ENCODE data around the gene MMS19.

MMS19 gene

DNA sequence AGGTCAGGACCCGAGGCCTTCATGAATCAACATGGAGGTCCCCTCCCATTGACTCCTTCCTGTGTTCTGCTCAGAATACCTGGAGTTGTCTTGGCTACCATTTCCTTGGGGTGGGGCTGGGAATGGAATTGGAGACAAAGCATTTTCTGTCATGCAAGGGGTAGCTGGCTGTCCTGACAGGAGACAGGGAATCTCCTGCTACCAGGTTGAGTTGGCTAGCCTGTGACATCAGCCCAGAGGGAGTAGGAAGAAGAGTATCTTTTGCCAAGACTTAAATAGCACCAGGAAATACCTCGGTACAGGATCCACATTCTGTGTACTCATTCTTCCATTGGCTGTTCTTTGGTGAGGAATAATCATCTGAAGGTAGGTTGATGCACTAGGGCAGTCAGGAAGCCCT lies 47.4 kb downstream of the MMS19 start:
- TF ChIP-seq, protein P1, sequence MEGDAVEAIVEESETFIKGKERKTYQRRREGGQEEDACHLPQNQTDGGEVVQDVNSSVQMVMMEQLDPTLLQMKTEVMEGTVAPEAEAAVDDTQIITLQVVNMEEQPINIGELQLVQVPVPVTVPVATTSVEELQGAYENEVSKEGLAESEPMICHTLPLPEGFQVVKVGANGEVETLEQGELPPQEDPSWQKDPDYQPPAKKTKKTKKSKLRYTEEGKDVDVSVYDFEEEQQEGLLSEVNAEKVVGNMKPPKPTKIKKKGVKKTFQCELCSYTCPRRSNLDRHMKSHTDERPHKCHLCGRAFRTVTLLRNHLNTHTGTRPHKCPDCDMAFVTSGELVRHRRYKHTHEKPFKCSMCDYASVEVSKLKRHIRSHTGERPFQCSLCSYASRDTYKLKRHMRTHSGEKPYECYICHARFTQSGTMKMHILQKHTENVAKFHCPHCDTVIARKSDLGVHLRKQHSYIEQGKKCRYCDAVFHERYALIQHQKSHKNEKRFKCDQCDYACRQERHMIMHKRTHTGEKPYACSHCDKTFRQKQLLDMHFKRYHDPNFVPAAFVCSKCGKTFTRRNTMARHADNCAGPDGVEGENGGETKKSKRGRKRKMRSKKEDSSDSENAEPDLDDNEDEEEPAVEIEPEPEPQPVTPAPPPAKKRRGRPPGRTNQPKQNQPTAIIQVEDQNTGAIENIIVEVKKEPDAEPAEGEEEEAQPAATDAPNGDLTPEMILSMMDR (IDR thresholded peaks at IDR 0.05; ENCODE audit: insufficient read depth, low read length, poor library complexity, severe bottlenecking), result no peak
- no peak overlapping the region for H3K4me3 ChIP-seq (replicated peaks; ENCODE audit: low read depth, low read length)
- no peak for DNase-seq (ENCODE audit: extremely low read depth, insufficient read length)
- H3K27me3 ChIP-seq (replicated peaks; ENCODE audit: control insufficient read depth, insufficient read depth, low read length), result no peaks in the 10 kb centered on the region
- H3K36me3 ChIP-seq (ENCODE audit: control insufficient read depth, insufficient read depth, low read length), result peaks cover 7% of the 10 kb centered on the region

DNA sequence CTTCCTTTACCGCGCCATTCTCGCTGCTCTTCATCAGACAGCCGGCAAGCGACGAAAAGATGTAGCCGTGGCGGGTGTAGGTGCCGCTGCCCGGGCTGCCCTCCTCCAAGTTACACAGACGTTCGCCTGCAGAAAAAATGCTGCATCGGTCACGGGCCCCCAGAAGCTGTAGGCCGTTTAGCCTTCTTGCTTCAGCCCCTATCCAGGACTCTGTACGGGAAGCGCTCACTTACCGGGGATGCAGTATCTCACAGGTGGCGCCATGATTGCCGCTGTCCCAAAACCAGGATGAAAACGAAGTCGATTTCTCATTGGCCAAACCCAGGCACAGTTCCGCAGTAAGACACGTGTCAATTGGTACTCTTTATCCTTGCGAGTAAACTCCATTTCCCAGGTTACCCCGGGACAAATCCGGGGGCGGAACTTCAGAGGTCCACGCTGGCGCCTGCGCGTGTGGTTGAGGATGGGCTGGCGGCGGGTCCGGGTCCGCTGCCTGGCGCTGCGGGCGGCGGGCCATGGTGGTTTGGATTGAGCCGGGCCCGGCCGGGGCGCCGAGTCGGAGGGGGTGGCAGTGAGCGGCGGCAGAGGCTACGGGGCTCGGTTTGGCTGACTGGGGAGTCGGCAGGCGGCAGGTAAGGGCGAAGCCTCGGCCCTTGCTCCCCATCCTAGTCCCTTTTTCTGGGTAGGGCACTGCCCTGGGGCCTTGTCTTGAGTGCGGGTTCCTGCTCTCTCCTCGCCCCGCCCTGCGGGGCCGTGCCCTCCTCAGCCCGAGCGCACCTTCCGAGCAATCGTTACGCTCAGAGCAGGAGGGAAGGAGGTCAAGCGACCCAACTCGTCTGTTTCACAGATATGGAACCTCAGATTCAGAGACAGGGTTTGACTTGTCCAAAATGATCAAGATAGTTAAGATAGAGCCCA lies 52.2 kb downstream of the MMS19 start, which contains the start of the genes EXOSC1 and ZDHHC16:
EXOSC1 (minus strand) TSS at position 285 of the 918 bp plus-strand sequence; CDS start at position 264, 21 bp downstream.
ZDHHC16 (plus strand) TSS at position 454 of the 918 bp plus-strand sequence. CDS start 5,501 bp downstream, outside the sequence.
- no peaks in the 10 kb centered on the region for H3K27me3 ChIP-seq (replicated peaks; ENCODE audit: control insufficient read depth, insufficient read depth, low read length)
- H3K4me3 ChIP-seq (replicated peaks; ENCODE audit: low read depth, low read length), result peak within 1 kb of the TSS; percentile 95
- TF ChIP-seq, protein P1 (IDR thresholded peaks at IDR 0.05; ENCODE audit: insufficient read depth, low read length, poor library complexity, severe bottlenecking), result peak; percentile 17
- peak; percentile 87 for DNase-seq (ENCODE audit: extremely low read depth, insufficient read length)
- no peaks in the 10 kb centered on the region; the same call in 1 of the 2 replicates for H3K36me3 ChIP-seq (ENCODE audit: control insufficient read depth, insufficient read depth, low read length)

DNA sequence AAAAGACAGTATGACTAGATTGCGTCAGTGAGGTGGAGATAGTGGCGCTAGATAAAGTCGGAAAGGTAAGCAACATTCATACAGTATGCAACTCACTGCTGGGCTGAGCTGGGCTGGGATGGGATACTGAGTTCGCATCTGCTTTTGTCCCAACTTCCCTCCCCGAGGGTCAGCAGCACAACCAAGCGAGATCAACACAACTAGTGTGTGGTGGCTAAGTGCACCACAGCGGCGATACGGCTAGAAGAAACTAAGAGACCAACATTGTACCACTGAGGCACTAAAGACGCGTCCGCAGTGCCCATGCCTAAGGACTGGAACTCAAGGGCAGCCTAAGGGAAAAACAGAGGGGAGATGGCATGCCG lies 52.9 kb downstream of the MMS19 start:
- H3K4me3 ChIP-seq (replicated peaks; ENCODE audit: low read depth, low read length), result peak overlapping the region; percentile 95
- TF ChIP-seq, protein P1 (IDR thresholded peaks at IDR 0.05; ENCODE audit: insufficient read depth, low read length, poor library complexity, severe bottlenecking), result no peak

DNA sequence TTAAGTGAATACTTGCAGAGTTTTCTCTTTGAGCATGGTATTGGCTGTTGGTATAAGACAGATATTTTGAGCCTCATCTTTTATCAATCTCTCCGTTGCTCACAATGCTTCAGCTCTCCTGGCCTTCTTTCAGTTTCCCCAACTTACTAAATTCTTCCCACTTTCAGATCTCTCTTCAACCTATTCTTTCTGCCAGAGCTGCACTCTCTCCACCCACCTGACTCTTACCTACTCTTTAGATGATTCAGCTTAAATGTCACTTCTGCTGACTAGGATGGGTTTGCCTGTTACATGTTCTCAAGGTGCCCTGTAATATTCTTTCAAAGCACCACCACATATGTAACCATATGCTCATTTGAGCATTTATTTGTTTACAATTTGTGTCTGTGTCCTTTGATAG lies 54.0 kb downstream of the MMS19 start:
- TF ChIP-seq, protein P1 (IDR thresholded peaks at IDR 0.05; ENCODE audit: insufficient read depth, low read length, poor library complexity, severe bottlenecking), result no peak
- DNase-seq (ENCODE audit: extremely low read depth, insufficient read length), result no peak
- peak overlapping the region; percentile 95; the same call in 1 of the 2 replicates for H3K4me3 ChIP-seq (replicated peaks; ENCODE audit: low read depth, low read length)
- H3K27me3 ChIP-seq (replicated peaks; ENCODE audit: control insufficient read depth, insufficient read depth, low read length), result no peaks in the 10 kb centered on the region
- peaks cover under 1% of the 10 kb centered on the region for H3K36me3 ChIP-seq (ENCODE audit: control insufficient read depth, insufficient read depth, low read length)

More for the DNA sequence above, 52.9 kb downstream of the MMS19 start:
- Histone ChIP-seq H3K27me3 (replicated peaks; ENCODE audit: control insufficient read depth, insufficient read depth, low read length) (no peaks in the 10 kb centered on the region), H3K36me3 (ENCODE audit: control insufficient read depth, insufficient read depth, low read length) (no peaks in the 10 kb centered on the region; the same call in 1 of the 2 replicates)
- no peak for DNase-seq (ENCODE audit: extremely low read depth, insufficient read length)

DNA sequence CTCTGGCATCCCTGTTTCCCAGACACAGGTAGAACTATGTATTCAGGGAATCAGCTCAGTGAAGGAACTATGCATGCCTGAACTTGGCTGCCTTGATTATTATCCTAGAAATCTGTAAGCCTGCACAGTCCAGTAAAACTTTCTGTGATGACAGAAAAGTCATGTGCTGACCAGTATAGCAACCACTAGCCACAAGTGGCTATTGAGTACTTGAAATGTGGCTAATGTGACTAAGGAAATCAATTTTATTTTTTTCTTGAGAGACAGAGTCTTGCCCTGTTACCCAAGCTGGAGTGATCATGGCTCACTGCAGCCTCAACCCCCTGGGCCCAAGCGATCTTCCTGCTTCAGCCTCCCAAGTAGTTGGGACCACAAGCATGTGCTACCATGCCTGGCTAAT lies 55.9 kb downstream of the MMS19 start:
- no peak for DNase-seq (ENCODE audit: extremely low read depth, insufficient read length)
- Histone ChIP-seq H3K36me3 (ENCODE audit: control insufficient read depth, insufficient read depth, low read length) (peaks cover 2% of the 10 kb centered on the region), H3K27me3 (replicated peaks; ENCODE audit: control insufficient read depth, insufficient read depth, low read length) (no peaks in the 10 kb centered on the region), H3K4me3 (replicated peaks; ENCODE audit: low read depth, low read length) (no peak overlapping the region)
- TF ChIP-seq, protein P1 (IDR thresholded peaks at IDR 0.05; ENCODE audit: insufficient read depth, low read length, poor library complexity, severe bottlenecking), result no peak

All from GM06990 (cell line).